Thoracic aorta (tissue), 2 donors: ENCODE data around the gene IRGC. TPM values are rescaled to one million over a fixed set of nuclear protein-coding genes. Genes with fewer than 3 reads are reported as not detected.

Source experiments
- ATAC-seq: fragments of 150-250 bp; one replicate; pipeline ENCODE4 v1.8.0; 2017; ENCODE audit warnings: low read depth; ENCODE audit not compliant: insufficient number of reproducible peaks, low FRiP score
- DNase-seq: peaks from one replicate; pipeline ENCODE4 v3.0.0-alpha.2; 2020; ENCODE audit warnings: low spot score
- H3K27ac ChIP-seq, 2 donors: fragments of 200-600 bp; sonication (generic); 1 replicate in 1 of 2; 2 replicates in 1 of 2; pipeline ENCODE4 v1.5.1; 2016; ENCODE audit warnings: mild to moderate bottlenecking in 2 of 2, moderate library complexity in 2 of 2
- H3K27me3 ChIP-seq: fragments of 200-600 bp; sonication (generic); replicated peaks from 2 replicates; pipeline ENCODE4 v1.6.0; 2016; ENCODE audit warnings: mild to moderate bottlenecking; ENCODE audit not compliant: insufficient read depth
- H3K36me3 ChIP-seq: fragments of 200-600 bp; sonication (generic); one replicate; pipeline ENCODE4 v1.5.1; 2016
- H3K4me1 ChIP-seq, 2 donors: fragments of 200-600 bp; sonication (generic); 1 replicate in 1 of 2; 2 replicates in 1 of 2; pipeline versions ENCODE4 v1.5.1 to v1.6.0; 2016; ENCODE audit warnings: low read depth in 2 of 2, mild to moderate bottlenecking in 1 of 2; ENCODE audit not compliant: control insufficient read depth in 1 of 2
- H3K4me3 ChIP-seq: fragments of 200-600 bp; sonication (generic); 2 replicates; pipeline ENCODE4 v1.5.1; 2016; ENCODE audit warnings: mild to moderate bottlenecking
- H3K9me3 ChIP-seq: fragments of 200-600 bp; sonication (generic); 2 replicates; pipeline ENCODE4 v1.5.1; 2016
- CTCF ChIP-seq: fragments of 200-600 bp; sonication (generic); IDR thresholded peaks from one replicate; pipeline ENCODE4 v1.5.1; 2019; ENCODE audit warnings: antibody characterized with exemption
- total RNA-seq, 2 donors: library from RNA; depleted of rRNA; stranded (reverse); fragments of >200 nt; gene quantifications; one replicate each; pipeline versions ENCODE4 v1.1.0 to v1.2.3, GENCODE V29; 2016

Gene IRGC
- total RNA-seq, 2 donors from 2014 or later = not detected

DNA sequence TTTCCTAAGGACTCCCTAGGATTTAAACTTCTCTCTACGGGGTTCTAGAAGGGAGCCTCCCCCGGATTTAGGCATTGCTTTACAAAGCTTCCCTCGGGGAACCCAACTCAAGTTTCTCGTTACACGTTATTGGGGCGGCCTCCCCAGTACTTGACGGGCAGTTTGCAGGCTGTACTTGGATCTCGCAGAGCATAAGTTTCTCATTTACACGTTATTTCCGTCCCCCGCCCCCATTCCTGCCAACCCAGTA lies 38.3 kb downstream of the IRGC start:
- no peak for TF ChIP-seq CTCF
- Histone ChIP-seq H3K27me3 (no peaks in the 10 kb centered on the region), H3K27ac (peak overlapping the region; percentile 96 to 99), H3K4me3 (peak overlapping the region; percentile 85), H3K4me1 (peaks cover 6 to 25% of the 10 kb centered on the region in 2 donors), H3K9me3 (no peaks in the 10 kb centered on the region), H3K36me3 (peaks cover 10% of the 10 kb centered on the region)
- DNase-seq (no peak), ATAC-seq (no peak)

- Histone ChIP-seq H3K27ac (peak within 1 kb of the TSS; percentile 96 to 99), H3K9me3 (no peaks in the 10 kb centered on the region), H3K4me1 (peaks cover 6 to 25% of the 10 kb centered on the region in 2 donors), H3K4me3 (peak within 1 kb of the TSS; percentile 85), H3K36me3 (peaks cover 7% of the 10 kb centered on the region), H3K27me3 (no peaks in the 10 kb centered on the region)
- DNase-seq (peak; percentile 83), ATAC-seq (peak; percentile 84)
- peak; percentile 7 for TF ChIP-seq CTCF
These were observed 38.8 kb downstream of the IRGC start, which contains the start of gene SMG9 for GRCh38 chr19:43754503-43755255. TSS of gene SMG9 (minus strand) at chr19:43754962. CDS start at chr19:43750741, 4,221 bp downstream.

- Histone ChIP-seq H3K4me1 (peaks cover 6 to 25% of the 10 kb centered on the region in 2 donors), H3K36me3 (peaks cover 2% of the 10 kb centered on the region), H3K27me3 (no peaks in the 10 kb centered on the region), H3K9me3 (no peaks in the 10 kb centered on the region), H3K4me3 (peak overlapping the region; percentile 85), H3K27ac (peak overlapping the region; percentile 96 to 99)
- TF ChIP-seq CTCF = no peak
- peak; percentile 50 for ATAC-seq
- no peak for DNase-seq
These were observed 39.5 kb downstream of the IRGC start for GRCh38 chr19:43755256-43755801.

DNA sequence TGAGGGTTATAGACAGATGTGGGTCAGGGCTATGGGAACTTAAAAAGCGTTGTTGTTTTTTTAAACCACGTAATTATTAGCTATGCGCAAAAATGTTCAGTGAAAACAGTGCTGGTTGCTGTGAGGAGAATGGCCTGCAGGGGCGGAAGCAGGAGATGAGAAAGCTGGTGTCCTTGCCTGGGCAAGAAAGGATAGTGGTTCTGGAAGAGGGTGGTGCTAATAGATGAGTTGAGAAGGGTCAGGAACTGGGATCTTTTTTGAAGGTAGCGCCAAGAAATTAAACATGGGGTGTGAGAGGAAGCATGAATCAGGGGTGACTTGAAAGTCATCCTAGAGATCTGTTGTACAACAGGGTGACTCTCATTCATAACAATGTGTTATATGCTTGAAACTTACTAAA lies 43.6 kb downstream of the IRGC start:
- no peak for ATAC-seq
- no peaks in the 10 kb centered on the region for H3K9me3 ChIP-seq
- H3K27ac ChIP-seq = no peak overlapping the region
- no peaks in the 10 kb centered on the region for H3K36me3 ChIP-seq
- TF ChIP-seq CTCF = no peak
- no peak overlapping the region for H3K4me3 ChIP-seq
- peaks cover 6 to 15% of the 10 kb centered on the region in 2 donors for H3K4me1 ChIP-seq
- DNase-seq = no peak
- H3K27me3 ChIP-seq = no peaks in the 10 kb centered on the region

DNA sequence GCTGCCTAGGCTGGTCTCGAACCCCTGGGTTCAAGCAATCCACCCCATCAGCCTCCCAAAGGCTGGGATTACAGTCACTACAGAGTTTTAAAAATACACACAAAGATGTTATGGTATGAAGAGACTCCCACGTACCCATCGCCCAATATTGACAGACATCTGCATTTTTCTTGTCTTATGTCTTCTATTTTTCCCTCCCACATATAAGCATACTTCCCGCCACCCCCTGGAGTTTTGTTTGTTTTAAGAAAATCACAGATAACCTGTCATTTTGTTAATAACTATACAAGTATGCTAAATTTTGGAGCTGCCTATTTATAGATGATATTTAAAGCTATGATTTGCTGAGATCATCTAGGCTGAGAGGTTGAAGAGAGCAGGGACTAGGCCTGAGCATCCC lies 45.1 kb downstream of the IRGC start:
- DNase-seq (no peak), ATAC-seq (no peak)
- Histone ChIP-seq H3K9me3 (no peaks in the 10 kb centered on the region), H3K27ac (no peak overlapping the region), H3K4me1 (peaks cover 15 to 28% of the 10 kb centered on the region in 2 donors), H3K4me3 (no peak overlapping the region), H3K27me3 (no peaks in the 10 kb centered on the region), H3K36me3 (no peaks in the 10 kb centered on the region)
- TF ChIP-seq CTCF = no peak
